Muscle of leg (tissue), 11 donors: ENCODE measurements around the gene AMDHD2. TPM values are rescaled to one million over a fixed set of nuclear protein-coding genes. Genes with fewer than 3 reads are reported as not detected.

Experiments used
- DNase-seq: peaks from one replicate; pipeline ENCODE4 v3.0.0; 2013
- H3K27ac ChIP-seq: one replicate; pipeline ENCODE4 v1.5.1; 2013; ENCODE audit warnings: mild to moderate bottlenecking, low read length, control low read depth
- H3K27me3 ChIP-seq: one replicate; pipeline ENCODE4 v1.6.1; 2013; ENCODE audit warnings: low read length; ENCODE audit not compliant: control insufficient read depth, insufficient read depth
- H3K36me3 ChIP-seq: one replicate; pipeline ENCODE4 v1.6.1; 2013; ENCODE audit warnings: low read length; ENCODE audit not compliant: control insufficient read depth, insufficient read depth
- H3K4me1 ChIP-seq: one replicate; pipeline ENCODE4 v1.6.1; 2013; ENCODE audit warnings: low read length; ENCODE audit not compliant: control insufficient read depth, insufficient read depth
- H3K4me3 ChIP-seq: one replicate; pipeline ENCODE4 v1.5.1; 2013; ENCODE audit warnings: low read length, control low read depth
- H3K9me3 ChIP-seq: replicated peaks from 2 replicates; pipeline ENCODE4 v1.6.1; 2013; ENCODE audit warnings: low read depth, low read length; ENCODE audit not compliant: control insufficient read depth
- whole genome bisulfite sequencing: methylation state at CpG from one replicate; pipeline ENCODE4 v1.1.5; 2013; ENCODE audit warnings: missing lambda C conversion rate; ENCODE audit not compliant: insufficient coverage; 5-methylcytosine and 5-hydroxymethylcytosine counted together
- polyA plus RNA-seq, 8 donors: library from polyadenylated mRNA; unstranded; fragments of 120-200 nt; gene quantifications; one replicate each; pipeline versions ENCODE4 v1.2.1 to v1.2.3, GENCODE V29; 2013; ENCODE audit warnings: inconsistent platforms in 1 of 8, low replicate concordance in 1 of 8; ENCODE audit not compliant: insufficient read length in 8 of 8, insufficient read depth in 1 of 8
- total RNA-seq: library from RNA; stranded (reverse); fragments of 120-200 nt; gene quantifications from one replicate; pipeline ENCODE4 v1.2.4, GENCODE V29; 2013

AMDHD2 gene
- total and polyA plus RNA-seq, 9 donors: 10.1 to 17.8 (median 15.6) TPM

DNA sequence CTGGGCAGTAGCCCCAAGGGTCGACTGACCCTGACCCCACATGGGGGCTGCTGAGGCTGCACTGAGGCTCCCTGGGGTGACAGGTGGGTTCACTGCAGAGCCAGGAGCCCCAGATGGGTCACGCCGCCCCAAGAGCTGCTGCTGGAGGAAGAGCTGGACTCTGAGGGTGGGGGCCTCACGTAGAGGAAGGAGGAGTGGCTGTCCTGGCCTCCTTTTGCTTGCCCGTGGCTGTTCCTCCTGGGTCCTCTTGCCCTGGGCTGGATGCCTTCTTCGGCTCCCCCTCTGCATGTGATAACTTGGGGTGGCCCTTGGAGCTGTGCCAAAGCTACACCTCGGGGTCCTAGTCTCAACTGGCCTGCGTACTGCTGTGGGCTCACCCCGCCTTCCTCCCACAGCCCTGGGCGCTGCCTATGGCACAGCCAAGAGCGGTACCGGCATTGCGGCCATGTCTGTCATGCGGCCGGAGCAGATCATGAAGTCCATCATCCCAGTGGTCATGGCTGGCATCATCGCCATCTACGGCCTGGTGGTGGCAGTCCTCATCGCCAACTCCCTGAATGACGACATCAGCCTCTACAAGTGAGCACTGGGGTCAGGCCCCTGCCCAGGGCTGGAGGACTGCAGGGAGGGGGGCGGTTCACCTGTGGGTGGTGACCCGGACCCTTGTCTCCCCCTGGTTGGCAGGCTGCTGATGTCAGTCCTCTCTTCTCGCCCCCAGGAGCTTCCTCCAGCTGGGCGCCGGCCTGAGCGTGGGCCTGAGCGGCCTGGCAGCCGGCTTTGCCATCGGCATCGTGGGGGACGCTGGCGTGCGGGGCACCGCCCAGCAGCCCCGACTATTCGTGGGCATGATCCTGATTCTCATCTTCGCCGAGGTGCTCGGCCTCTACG lies 1.1 kb upstream of the AMDHD2 start:
- Histone ChIP-seq H3K27ac (peak overlapping the region; percentile 84), H3K27me3 (no peaks in the 10 kb centered on the region), H3K4me3 (no peak overlapping the region), H3K36me3 (peaks cover 40% of the 10 kb centered on the region), H3K9me3 (no peaks in the 10 kb centered on the region), H3K4me1 (peaks cover 57% of the 10 kb centered on the region)
- 83% methylated on average over 33 of the region's 39 CpGs for WGBS
- DNase-seq: no peak

DNA sequence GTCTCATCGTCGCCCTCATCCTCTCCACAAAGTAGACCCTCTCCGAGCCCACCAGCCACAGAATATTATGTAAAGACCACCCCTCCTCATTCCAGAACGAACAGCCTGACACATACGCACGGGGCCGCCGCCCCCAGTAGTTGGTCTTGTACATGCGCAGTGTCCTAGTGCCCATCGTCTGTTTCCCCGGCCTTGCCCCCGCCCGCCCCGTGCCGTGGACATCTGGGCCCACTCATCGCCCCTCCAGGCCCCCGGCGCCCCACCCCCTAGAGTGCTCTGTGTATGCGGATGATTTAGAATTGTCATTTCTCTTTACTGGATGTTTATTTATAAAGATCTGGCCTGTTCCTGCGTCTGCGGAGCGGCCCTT lies 475 bp upstream of the AMDHD2 start:
- DNase-seq: no peak
- 47% methylated on average over 18 of the region's 22 CpGs for whole genome bisulfite sequencing
- Histone ChIP-seq H3K4me1 (peaks cover 56% of the 10 kb centered on the region), H3K36me3 (peaks cover 46% of the 10 kb centered on the region), H3K27ac (peak overlapping the region; percentile 84), H3K4me3 (peak overlapping the region; percentile 34), H3K9me3 (no peaks in the 10 kb centered on the region), H3K27me3 (no peaks in the 10 kb centered on the region)

DNA sequence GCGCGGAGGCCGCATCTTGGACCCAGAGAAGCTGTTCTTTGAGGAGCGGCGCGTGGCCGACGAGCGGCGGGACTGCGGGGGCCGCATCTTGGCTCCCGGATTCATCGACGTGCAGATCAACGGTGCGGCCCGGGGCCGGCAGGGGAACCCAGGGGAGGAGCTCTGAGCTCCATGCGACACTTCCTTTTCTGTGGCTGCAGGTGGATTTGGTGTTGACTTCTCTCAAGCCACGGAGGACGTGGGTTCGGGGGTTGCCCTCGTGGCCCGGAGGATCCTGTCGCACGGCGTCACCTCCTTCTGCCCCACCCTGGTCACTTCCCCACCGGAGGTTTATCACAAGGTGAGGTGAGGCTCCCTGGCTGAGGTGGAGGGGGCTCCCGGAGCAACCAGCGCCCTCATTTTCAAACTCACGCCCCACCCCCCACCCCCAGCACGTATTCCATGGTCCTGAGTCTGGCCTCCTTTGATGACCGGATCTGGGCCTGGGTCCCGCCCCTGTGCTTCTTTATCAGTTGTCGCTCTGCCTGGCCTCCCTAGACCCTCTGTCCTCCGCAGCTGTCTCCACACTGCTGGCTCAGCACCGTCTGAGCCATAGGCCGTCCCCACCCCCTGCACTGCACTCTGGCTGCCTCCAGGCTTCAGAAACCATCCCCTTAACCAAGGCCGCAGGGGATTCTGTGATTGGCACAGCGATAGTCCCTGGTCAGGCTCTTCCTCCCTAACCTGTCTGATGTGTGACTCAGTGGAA lies 787 bp downstream of the AMDHD2 start:
- peak; percentile 31 for DNase-seq
- Histone ChIP-seq H3K9me3 (no peaks in the 10 kb centered on the region), H3K36me3 (peaks cover 53% of the 10 kb centered on the region), H3K27me3 (no peaks in the 10 kb centered on the region), H3K4me1 (peaks cover 43% of the 10 kb centered on the region), H3K27ac (no peak overlapping the region), H3K4me3 (peak overlapping the region; percentile 57)
- 16% methylated on average over 28 of the region's 41 CpGs for WGBS

DNA sequence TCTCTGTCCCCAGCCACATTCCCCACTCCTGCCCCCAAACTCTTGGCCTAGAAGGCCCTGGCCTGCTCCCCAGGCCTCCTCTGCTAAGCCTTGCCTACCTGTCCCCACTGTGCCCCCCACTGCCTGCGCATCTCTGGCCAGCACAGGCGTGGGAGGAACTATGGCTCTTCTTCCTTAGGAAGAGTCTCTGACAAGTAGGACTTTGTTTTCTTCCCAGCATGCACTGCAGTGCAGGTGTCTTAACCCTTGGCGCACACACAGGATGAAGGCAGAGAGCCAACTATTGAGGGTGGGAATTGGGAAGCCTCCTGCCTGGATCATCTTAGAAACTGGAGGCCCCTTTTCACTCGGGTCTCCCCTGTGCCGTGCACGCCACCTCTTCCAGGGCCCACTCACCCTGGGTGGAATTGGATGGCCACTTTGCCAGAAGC lies 3.6 kb downstream of the AMDHD2 start:
- DNase-seq: no peak
- Histone ChIP-seq H3K9me3 (no peaks in the 10 kb centered on the region), H3K4me3 (no peak overlapping the region), H3K27ac (no peak overlapping the region), H3K27me3 (no peaks in the 10 kb centered on the region), H3K36me3 (peaks cover 62% of the 10 kb centered on the region), H3K4me1 (peaks cover 20% of the 10 kb centered on the region)
- 92% methylated on average over 6 of the region's 6 CpGs for whole genome bisulfite sequencing

DNA sequence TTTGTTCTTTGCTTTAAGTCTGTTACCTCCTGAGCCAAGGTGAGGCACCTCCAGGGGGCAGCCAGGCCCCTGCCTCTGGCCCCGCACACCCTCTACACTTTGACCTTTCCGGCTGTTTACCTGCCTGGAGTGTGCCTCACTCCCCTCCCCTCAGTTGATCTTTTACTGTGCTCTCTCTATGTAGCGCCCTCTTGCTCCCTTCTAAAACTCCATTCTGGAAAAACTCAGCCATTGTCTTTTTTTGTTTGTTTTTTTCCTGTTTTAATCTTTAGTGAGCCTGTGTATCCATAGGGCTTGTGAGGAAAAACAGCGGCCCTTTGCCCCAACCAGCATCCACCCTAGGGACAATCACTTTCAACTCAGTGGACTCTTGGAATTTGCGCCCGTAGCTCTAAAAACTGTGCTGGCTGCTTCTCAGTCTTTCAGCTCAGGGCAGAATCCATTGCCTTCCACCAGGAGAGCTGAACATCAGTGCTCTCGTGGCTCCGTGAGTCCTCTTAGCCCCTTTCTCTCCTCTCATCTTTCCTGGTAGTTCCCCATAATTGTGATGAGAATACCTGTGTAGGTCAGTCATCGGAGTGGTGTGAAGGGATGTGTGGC lies 4.3 kb downstream of the AMDHD2 start:
- Histone ChIP-seq H3K9me3 (no peaks in the 10 kb centered on the region), H3K27me3 (no peaks in the 10 kb centered on the region), H3K4me3 (no peak overlapping the region), H3K36me3 (peaks cover 63% of the 10 kb centered on the region), H3K4me1 (peaks cover 14% of the 10 kb centered on the region), H3K27ac (no peak overlapping the region)
- DNase-seq: no peak
- 93% methylated on average over 7 of the region's 9 CpGs for WGBS

DNA sequence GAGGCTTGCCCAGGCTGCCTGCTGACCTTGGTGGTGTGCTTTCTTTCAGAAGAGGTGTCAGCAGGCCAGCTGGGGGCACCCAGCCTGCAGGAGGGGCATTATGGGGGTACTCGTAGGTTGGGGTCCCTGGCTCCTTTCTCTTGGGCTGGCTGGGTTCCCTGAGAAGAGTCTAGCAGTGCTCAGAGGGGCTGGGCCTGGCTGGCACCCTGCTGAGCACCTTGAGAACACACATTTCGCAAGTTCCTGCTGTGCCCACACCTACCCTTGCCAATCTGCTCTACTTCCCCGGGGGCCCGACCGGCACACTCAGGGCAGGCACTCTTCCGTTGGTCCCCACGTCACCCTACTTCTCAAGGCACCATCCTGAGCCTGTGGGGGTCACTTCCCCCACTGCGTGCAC lies 6.0 kb downstream of the AMDHD2 start:
- Histone ChIP-seq H3K9me3 (no peaks in the 10 kb centered on the region), H3K4me1 (peaks cover 7% of the 10 kb centered on the region), H3K4me3 (no peak overlapping the region), H3K27ac (no peak overlapping the region), H3K36me3 (peaks cover 65% of the 10 kb centered on the region), H3K27me3 (no peaks in the 10 kb centered on the region)
- no peak for DNase-seq
- WGBS: 89% methylated on average over 8 of the region's 8 CpGs

DNA sequence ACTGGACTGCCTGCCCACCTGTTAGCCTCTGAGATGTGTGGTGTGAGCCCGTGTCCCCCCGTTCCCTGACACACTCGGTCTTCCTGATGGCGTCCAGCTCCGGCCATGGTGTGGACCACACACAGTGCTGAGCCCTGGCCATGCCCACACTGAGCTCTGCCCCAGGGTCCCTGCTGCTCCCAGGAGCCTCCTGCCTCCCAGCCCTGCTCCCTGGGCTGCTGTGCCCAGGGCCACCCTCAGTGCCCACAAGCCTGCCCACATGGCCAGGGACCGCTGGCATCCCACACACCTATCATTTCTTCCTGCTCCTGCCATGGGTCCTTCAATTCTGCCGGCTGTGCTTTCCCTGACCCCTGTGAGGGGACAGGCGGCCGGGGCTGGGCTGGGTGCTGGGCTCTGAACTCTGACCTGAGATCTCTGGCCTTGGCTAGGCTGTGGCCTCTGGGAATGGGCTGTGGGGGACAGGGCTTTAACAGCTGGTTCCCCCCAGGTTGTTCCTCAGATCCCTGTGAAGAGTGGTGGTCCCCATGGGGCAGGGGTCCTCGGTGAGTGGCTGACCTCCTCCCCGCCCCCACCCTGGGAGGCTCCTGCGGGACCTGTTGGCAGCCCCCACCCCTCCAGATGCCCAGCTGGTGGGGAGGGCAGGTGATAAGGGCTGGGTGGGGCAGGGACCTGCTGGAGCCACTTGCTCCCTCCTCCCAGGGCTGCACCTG lies 7.1 kb downstream of the AMDHD2 start:
- no peak overlapping the region for H3K4me3 ChIP-seq
- H3K4me1 ChIP-seq: peaks cover 10% of the 10 kb centered on the region
- no peaks in the 10 kb centered on the region for H3K27me3 ChIP-seq
- DNase-seq: no peak
- peaks cover 63% of the 10 kb centered on the region for H3K36me3 ChIP-seq
- H3K27ac ChIP-seq: no peak overlapping the region
- no peaks in the 10 kb centered on the region for H3K9me3 ChIP-seq
- 83% methylated on average over 8 of the region's 12 CpGs for WGBS

DNA sequence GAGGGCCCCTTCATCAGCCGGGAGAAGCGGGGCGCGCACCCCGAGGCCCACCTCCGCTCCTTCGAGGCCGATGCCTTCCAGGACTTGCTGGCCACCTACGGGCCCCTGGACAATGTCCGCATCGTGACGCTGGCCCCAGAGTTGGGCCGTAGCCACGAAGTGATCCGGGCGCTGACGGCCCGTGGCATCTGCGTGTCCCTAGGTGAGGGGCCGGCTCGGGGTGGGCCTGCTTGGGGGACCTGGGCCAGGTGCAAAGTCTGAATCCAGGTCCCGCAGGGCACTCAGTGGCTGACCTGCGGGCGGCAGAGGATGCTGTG lies 7.6 kb downstream of the AMDHD2 start:
- Histone ChIP-seq H3K27me3 (no peaks in the 10 kb centered on the region), H3K4me3 (no peak overlapping the region), H3K4me1 (peaks cover 14% of the 10 kb centered on the region), H3K27ac (no peak overlapping the region), H3K9me3 (no peaks in the 10 kb centered on the region), H3K36me3 (peaks cover 63% of the 10 kb centered on the region)
- no peak for DNase-seq
- 95% methylated on average over 17 of the region's 24 CpGs for WGBS

DNA sequence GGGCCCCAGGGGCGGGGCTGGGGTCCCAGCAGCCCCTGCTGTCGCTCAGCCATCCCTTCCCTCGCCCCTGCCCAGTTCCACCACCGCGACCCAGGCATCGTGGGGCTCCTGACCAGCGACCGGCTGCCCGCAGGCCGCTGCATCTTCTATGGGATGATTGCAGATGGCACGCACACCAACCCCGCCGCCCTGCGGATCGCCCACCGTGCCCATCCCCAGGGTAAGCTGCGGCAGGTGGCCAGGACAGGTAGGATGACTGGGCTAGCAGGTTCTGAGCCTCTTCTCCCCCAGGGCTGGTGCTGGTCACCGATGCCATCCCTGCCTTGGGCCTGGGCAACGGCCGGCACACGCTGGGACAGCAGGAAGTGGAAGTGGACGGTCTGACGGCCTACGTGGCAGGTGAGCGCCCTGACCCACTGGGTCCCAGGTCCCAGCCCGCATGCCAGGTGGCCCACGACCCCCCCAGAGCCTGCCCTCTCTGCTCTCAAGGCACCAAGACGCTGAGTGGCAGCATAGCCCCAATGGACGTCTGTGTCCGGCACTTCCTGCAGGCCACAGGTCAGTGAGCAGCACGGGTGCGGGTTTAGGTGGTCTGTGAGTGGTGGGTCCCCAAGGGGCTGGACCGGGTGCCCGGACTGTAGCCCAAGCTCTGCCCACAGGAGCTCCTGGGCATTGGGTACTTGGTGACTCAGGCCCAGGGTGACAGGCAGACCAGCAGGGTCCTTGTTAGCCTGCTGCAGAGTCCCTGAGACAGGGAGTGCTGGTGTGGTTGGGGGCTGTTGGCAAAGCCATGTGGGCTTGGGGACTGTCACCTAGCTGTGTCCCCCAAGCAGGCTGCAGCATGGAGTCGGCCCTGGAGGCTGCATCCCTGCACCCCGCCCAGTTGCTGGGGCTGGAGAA lies 8.2 kb downstream of the AMDHD2 start:
- Histone ChIP-seq H3K9me3 (no peaks in the 10 kb centered on the region), H3K4me3 (no peak overlapping the region), H3K4me1 (peaks cover 19% of the 10 kb centered on the region), H3K36me3 (peaks cover 57% of the 10 kb centered on the region), H3K27ac (no peak overlapping the region), H3K27me3 (no peaks in the 10 kb centered on the region)
- 93% methylated on average over 36 of the region's 36 CpGs for WGBS
- DNase-seq: no peak
